HCT116 (cell line): ENCODE measurements around the gene CCDC174. TPM values are rescaled to one million over a fixed set of nuclear protein-coding genes. Genes with fewer than 3 reads are reported as not detected.

Experiments used
- ATAC-seq: fragments of 200-7000 bp; cut with Tn5 transposase; 2 replicates; pipeline ENCODE4 v1.9.1; 2020; ENCODE audit warnings: mild to moderate bottlenecking, moderate library complexity
- BruUV-seq: library from RNA; stranded (reverse); fragments of 400-500 nt; replicated peaks from 2 replicates; lab custom pipeline; 2021; lab: Mats Ljungman, UMichigan
- CTCF ChIA-PET: fragments of 300-600 bp; sonication (Branson Sonifier 250); formaldehyde crosslinking; loops from one replicate; lab custom pipeline; 2021; ENCODE audit warnings: antibody characterized with exemption; lab: Charles Lee
- POLR2A ChIA-PET: fragments of 300-600, 350-600 bp; sonication (Branson Sonifier 250); formaldehyde crosslinking; loops from one replicate; lab custom pipeline; 2021; ENCODE audit warnings: antibody characterized with exemption; lab: Charles Lee
- RAD21 ChIA-PET, 2 experiments: fragments of 300-600 bp; sonication (Branson Sonifier 250); formaldehyde crosslinking; loops; one replicate each; lab custom pipeline; 2023; ENCODE audit warnings: low total read pairs in 2 of 2; ENCODE audit not compliant: uncharacterized antibody in 2 of 2, unreplicated experiment in 2 of 2, low non-redundant PET in 1 of 2; lab: Charles Lee
- DNase-seq: peaks from one replicate; pipeline ENCODE4 v3.0.0-alpha.2; 2010; ENCODE audit warnings: low read depth, low spot score
- H2AFZ ChIP-seq: fragments of 200-600 bp; shearing (Covaris generic), sonication (generic); 2 replicates; pipeline ENCODE4 v1.6.1; 2017; ENCODE audit warnings: low read depth, mixed run types, mixed read lengths, antibody characterized with exemption, low read length; ENCODE audit not compliant: poor library complexity, severe bottlenecking
- H3K27ac ChIP-seq: 2 replicates; pipeline ENCODE4 v1.5.1; 2012; ENCODE audit warnings: low read depth, low read length
- H3K27me3 ChIP-seq: fragments of 200-600 bp; sonication (generic); 2 replicates; pipeline ENCODE4 v1.6.1; 2016; ENCODE audit warnings: mixed run types, low read length, mixed read lengths; ENCODE audit not compliant: insufficient read depth
- H3K36me3 ChIP-seq, 2 experiments: fragments of 200-500 bp in 1 of 2; fragments of 200-600 bp in 1 of 2; sonication (Bioruptor generic) in 1 of 2; sonication (generic) in 1 of 2; 2 replicates each; pipeline versions ENCODE4 v1.5.1 to v1.6.1; 2014 to 2016; ENCODE audit warnings: low read length in 2 of 2, inconsistent platforms in 1 of 2, mixed read lengths in 1 of 2, mixed run types in 1 of 2; ENCODE audit not compliant: insufficient read depth in 2 of 2, control insufficient read depth in 1 of 2
- H3K4me1 ChIP-seq, 2 experiments: fragments of 200-600 bp in 1 of 2; sonication (generic) in 1 of 2; 2 replicates each; pipeline versions ENCODE4 v1.5.1 to v1.6.1; 2012 to 2017; ENCODE audit warnings: low read length in 2 of 2, inconsistent platforms in 1 of 2, mild to moderate bottlenecking in 1 of 2, mixed read lengths in 1 of 2, mixed run types in 1 of 2, moderate library complexity in 1 of 2; ENCODE audit not compliant: insufficient read depth in 2 of 2, control insufficient read depth in 1 of 2
- H3K4me2 ChIP-seq: fragments of 200-600 bp; sonication (generic); 2 replicates; pipeline ENCODE4 v1.6.1; 2017; ENCODE audit warnings: mixed run types, low read length, mixed read lengths
- H3K4me3 ChIP-seq, 2 experiments: fragments of 200-600 bp in 1 of 2; sonication (generic) in 1 of 2; replicated peaks in 1 of 2; 2 replicates each; pipeline ENCODE4 v1.5.1; 2011 to 2016; ENCODE audit warnings: low read length in 2 of 2, control low read depth in 1 of 2, low read depth in 1 of 2, mild to moderate bottlenecking in 1 of 2, mixed read lengths in 1 of 2, mixed run types in 1 of 2
- H3K79me2 ChIP-seq: fragments of 200-600 bp; sonication (generic); 2 replicates; pipeline ENCODE4 v1.6.1; 2017; ENCODE audit warnings: mild to moderate bottlenecking, mixed run types, low read length, moderate library complexity, mixed read lengths; ENCODE audit not compliant: insufficient read depth
- H3K9ac ChIP-seq: fragments of 200-600 bp; sonication (generic); 2 replicates; pipeline ENCODE4 v1.6.1; 2016; ENCODE audit warnings: low read length, mixed read lengths
- H3K9me2 ChIP-seq: fragments of 200-600 bp; sonication (generic), shearing (Covaris generic); 2 replicates; pipeline ENCODE4 v1.6.1; 2017; ENCODE audit warnings: mixed run types, mild to moderate bottlenecking, moderate library complexity; ENCODE audit not compliant: insufficient read depth
- H3K9me3 ChIP-seq, 2 experiments: fragments of 200-500 bp in 1 of 2; fragments of 200-600 bp in 1 of 2; sonication (Bioruptor generic) in 1 of 2; sonication (generic) in 1 of 2; 2 replicates each; pipeline ENCODE4 v1.6.1; 2014 to 2017; ENCODE audit warnings: low read length in 2 of 2, mixed read lengths in 2 of 2, inconsistent platforms in 1 of 2, low read depth in 1 of 2, mild to moderate bottlenecking in 1 of 2, mixed run types in 1 of 2, moderate library complexity in 1 of 2; ENCODE audit not compliant: control insufficient read depth in 1 of 2, insufficient read depth in 1 of 2
- H4K20me1 ChIP-seq: fragments of 200-600 bp; sonication (generic), shearing (Covaris generic); 2 replicates; pipeline ENCODE4 v1.6.1; 2017; ENCODE audit warnings: mixed run types, mild to moderate bottlenecking, moderate library complexity; ENCODE audit not compliant: insufficient read depth
- EZH2phosphoT487 ChIP-seq: fragments of 200-600 bp; IDR thresholded peaks from 2 replicates; pipeline ENCODE4 v1.6.1; 2018; ENCODE audit warnings: antibody characterized with exemption, borderline replicate concordance
- POLR2A ChIP-seq: IDR thresholded peaks from 2 replicates; pipeline ENCODE4 v1.7.0; 2011; ENCODE audit warnings: borderline replicate concordance; ENCODE audit not compliant: insufficient read depth, insufficient read length; ENCODE audit errors: extremely low read depth
- POLR2AphosphoS5 ChIP-seq: IDR thresholded peaks from 2 replicates; pipeline ENCODE4 v1.6.1; 2011; ENCODE audit warnings: mild to moderate bottlenecking, low read depth, low read length, moderate library complexity
- intact Hi-C: fragments of 100-400 bp; cut with micrococcal nuclease; formaldehyde crosslinking; loops from 2 replicates; pipeline ENCODE4 v1.10.0; 2022
- total RNA-seq: library from RNA; stranded (reverse); gene quantifications from one replicate; pipeline ENCODE4 v1.2.1, GENCODE V29; 2021; ENCODE audit not compliant: unreplicated experiment

CCDC174 gene
- total RNA-seq, 1 experiment from 2014 or later, result 15.6 TPM

DNA sequence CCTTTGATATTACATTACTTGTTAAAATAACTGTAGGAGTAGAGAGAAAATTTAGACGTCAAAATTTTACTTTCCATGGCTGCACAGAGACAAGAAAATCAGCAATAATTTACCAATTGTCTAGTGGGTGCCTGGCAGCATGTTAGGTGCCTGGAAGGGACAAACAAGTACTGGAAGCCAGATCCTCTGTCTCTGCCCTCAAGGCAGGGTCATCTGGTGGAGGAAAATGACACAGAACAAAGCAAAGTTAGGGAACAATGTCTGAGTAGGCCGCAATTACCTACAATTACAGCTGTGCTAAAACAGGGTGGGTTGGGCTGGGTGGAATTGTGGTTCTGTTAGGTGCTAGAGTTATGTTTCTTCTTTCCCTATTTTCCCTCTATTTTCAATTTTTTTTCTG is 7.4 kb downstream of the CCDC174 start:
- no peak overlapping the region for H3K4me2 ChIP-seq

DNA sequence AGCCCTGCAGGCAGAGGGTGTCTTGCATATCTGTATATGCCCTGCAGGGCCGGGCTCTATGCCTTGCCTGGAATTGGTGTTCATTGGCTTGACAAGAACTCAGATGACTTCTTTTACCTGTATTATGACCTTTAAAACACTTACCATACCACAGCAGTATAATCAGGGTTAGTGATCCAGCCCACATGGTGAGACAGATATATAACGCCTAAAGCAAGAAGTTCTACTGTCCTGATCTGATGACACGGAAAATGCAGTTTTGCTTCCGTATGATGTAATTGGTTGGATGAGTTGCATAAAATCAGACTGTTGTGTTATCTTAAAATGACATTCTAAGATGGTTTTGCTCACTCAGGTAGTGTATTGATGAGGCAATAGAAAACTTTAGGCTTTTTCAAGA is 9.4 kb downstream of the CCDC174 start:
- TF ChIP-seq POLR2A (no peak), POLR2AphosphoS5 (no peak), EZH2phosphoT487 (no peak)
- RAD21 ChIA-PET, result no interaction called here
- H3K4me2 ChIP-seq, result no peak overlapping the region
- H3K36me3 ChIP-seq, result peaks cover 72 to 75% of the 10 kb centered on the region in 2 experiments
- no peaks in the 10 kb centered on the region for H3K9me2 ChIP-seq
- no peak overlapping the region for H3K9ac ChIP-seq
- intact Hi-C loops, result no loop called here
- no peaks in the 10 kb centered on the region for H4K20me1 ChIP-seq
- H3K9me3 ChIP-seq, result no peaks in the 10 kb centered on the region
- no peaks in the 10 kb centered on the region for H3K4me1 ChIP-seq
- H3K27ac ChIP-seq, result no peak overlapping the region
- DNase-seq (no peak), ATAC-seq (no peak)
- H2AFZ ChIP-seq, result no peak overlapping the region
- BruUV-seq, result no TSS peak
- CTCF ChIA-PET, result no interaction called here
- no peaks in the 10 kb centered on the region for H3K27me3 ChIP-seq
- POLR2A ChIA-PET, result no interaction called here
- H3K4me3 ChIP-seq, result no peak overlapping the region
- peaks cover 7% of the 10 kb centered on the region; the same call in 1 of the 2 replicates for H3K79me2 ChIP-seq

More for the DNA sequence above, 7.4 kb downstream of the CCDC174 start:
- no peak for ATAC-seq
- Histone ChIP-seq H3K79me2 (peaks cover 12% of the 10 kb centered on the region), H3K9me3 (no peaks in the 10 kb centered on the region), H3K36me3 (peaks cover 65 to 67% of the 10 kb centered on the region in 2 experiments), H3K27me3 (no peaks in the 10 kb centered on the region), H3K4me3 (no peak overlapping the region), H3K9me2 (no peaks in the 10 kb centered on the region), H4K20me1 (no peaks in the 10 kb centered on the region), H3K9ac (no peak overlapping the region), H2AFZ (no peak overlapping the region), H3K4me1 (no peaks in the 10 kb centered on the region), H3K27ac (no peak overlapping the region)
- TF ChIP-seq POLR2A, result no peak
- ChIA-PET RAD21 (no interaction called here), POLR2A (no interaction called here), CTCF (no interaction called here)
- BruUV-seq, result no TSS peak
- intact Hi-C loops, result no loop called here
- DNase-seq, result no peak
